ENCODE results near the gene ASB13. TPM values are rescaled to one million over a fixed set of nuclear protein-coding genes. Genes with fewer than 3 reads are reported as not detected.

The ASB13 gene
- total RNA-seq, 1 experiment from 2014 or later = 13.8 TPM

- Histone ChIP-seq H3K4ac (ENCODE audit: low read depth, low read length) (no peak overlapping the region), H3K79me2 (ENCODE audit: insufficient read depth, low read length) (no peaks in the 10 kb centered on the region), H3K27ac (ENCODE audit: insufficient read length, low read depth, low read length) (no peak overlapping the region), H2BK20ac (ENCODE audit: low read depth, low read length, poor library complexity, severe bottlenecking) (no peak overlapping the region), H3K18ac (ENCODE audit: insufficient read length, low read depth, low read length) (no peak overlapping the region), H2BK5ac (ENCODE audit: insufficient read length, low read length) (no peak overlapping the region), H2BK120ac (ENCODE audit: low read depth, low read length, poor library complexity, severe bottlenecking) (no peak overlapping the region), H3K27me3 (ENCODE audit: insufficient read depth, low read length) (no peaks in the 10 kb centered on the region), H3K4me2 (ENCODE audit: insufficient read depth, insufficient read length, low read length) (no peak overlapping the region), H4K91ac (ENCODE audit: insufficient read length, low read depth, low read length) (no peak overlapping the region), H2BK12ac (ENCODE audit: insufficient read length, low read depth, low read length) (no peak overlapping the region), H3K79me1 (ENCODE audit: insufficient read depth, low read depth, low read length, poor library complexity, severe bottlenecking) (no peaks in the 10 kb centered on the region), H3K4me1 (ENCODE audit: insufficient read depth, low read length) (no peaks in the 10 kb centered on the region), H3K23ac (ENCODE audit: insufficient read length, low read depth, low read length) (no peak overlapping the region), H3K56ac (ENCODE audit: insufficient read length, low read depth, low read length) (no peak overlapping the region), H4K5ac (ENCODE audit: insufficient read length, low read depth, low read length) (no peak overlapping the region), H4K20me1 (ENCODE audit: control insufficient read depth, insufficient read depth, insufficient read length) (no peaks in the 10 kb centered on the region), H3K23me2 (ENCODE audit: insufficient read length, low read depth, low read length, poor library complexity, severe bottlenecking) (no peaks in the 10 kb centered on the region), H2AFZ (ENCODE audit: low read length) (no peak overlapping the region), H3K9me3 (ENCODE audit: control insufficient read depth, low read depth, low read length) (no peaks in the 10 kb centered on the region), H3K9ac (ENCODE audit: extremely low read depth, insufficient read length, low read length) (no peak overlapping the region), H3T11ph (ENCODE audit: low read length) (no peak overlapping the region), H2BK15ac (ENCODE audit: low read depth, low read length) (no peak overlapping the region), H4K8ac (replicated peaks; ENCODE audit: insufficient read length, low read depth, low read length) (no peak overlapping the region), H2AK5ac (ENCODE audit: insufficient read length, low read length) (no peak overlapping the region), H3K14ac (ENCODE audit: insufficient read depth, low read length) (no peak overlapping the region)
- TF ChIP-seq CTCF (conservative IDR thresholded peaks at IDR 0.05) = no peak
- DNase-seq = no peak
- H3K36me3 Mint-ChIP-seq (ENCODE audit: insufficient read depth in 1 of 3, low read depth in 3 of 3) = peaks cover 28 to 58% (median 45%) of the 10 kb centered on the region in 3 experiments; a peak in 6 of 7 replicates
- no peaks in the 10 kb centered on the region for H3K4me1 Mint-ChIP-seq
- no peak overlapping the region for H3K4me3 Mint-ChIP-seq
- no peaks in the 10 kb centered on the region; a peak in 1 of 5 replicates for H3K9me3 Mint-ChIP-seq
- WGBS (ENCODE audit: extremely low coverage, insufficient read length, low lambda C conversion rate) = no CpG with 5 or more reads among the region's 25 CpGs
- no peaks in the 10 kb centered on the region for H3K27me3 Mint-ChIP-seq (ENCODE audit: low read depth)
- H3K27ac Mint-ChIP-seq = peak overlapping the region in 1 of 3 experiments; percentile 5; a peak in 1 of 7 replicates
These were observed 24.9 kb downstream of the ASB13 start for GRCh38 chr10:5641501-5641900.
